Osteocyte (in vitro differentiated cells): ENCODE measurements around the gene TOMM5. TPM values are rescaled to one million over a fixed set of nuclear protein-coding genes. Genes with fewer than 3 reads are reported as not detected.

Experiments
- DNase-seq: peaks from one replicate; pipeline ENCODE4 v3.0.0; 2021; ENCODE audit warnings: mixed read lengths; ENCODE audit not compliant: unreplicated experiment; ENCODE audit errors: extremely low spot score
- H3K27ac Mint-ChIP-seq: one replicate; pipeline ENCODE4 v1.8.0; 2021; ENCODE audit warnings: mild to moderate bottlenecking, mixed read lengths; ENCODE audit not compliant: unreplicated experiment
- H3K27me3 Mint-ChIP-seq: one replicate; pipeline ENCODE4 v1.8.0; 2021; ENCODE audit warnings: mixed read lengths; ENCODE audit not compliant: unreplicated experiment
- H3K36me3 Mint-ChIP-seq: one replicate; pipeline ENCODE4 v1.8.0; 2021; ENCODE audit warnings: mixed read lengths; ENCODE audit not compliant: unreplicated experiment
- H3K4me1 Mint-ChIP-seq: one replicate; pipeline ENCODE4 v1.8.0; 2021; ENCODE audit warnings: mixed read lengths; ENCODE audit not compliant: unreplicated experiment
- H3K4me3 Mint-ChIP-seq: one replicate; pipeline ENCODE4 v1.8.0; 2021; ENCODE audit warnings: mild to moderate bottlenecking, moderate library complexity, mixed read lengths; ENCODE audit not compliant: unreplicated experiment
- H3K9me3 Mint-ChIP-seq: one replicate; pipeline ENCODE4 v1.8.0; 2021; ENCODE audit warnings: mixed read lengths; ENCODE audit not compliant: unreplicated experiment
- total RNA-seq: library from RNA; stranded (reverse); gene quantifications from 2 replicates; pipeline ENCODE4 v1.2.1, GENCODE V29; 2021
- TF ChIP-seq, protein P1 (sequence below): fragments of 200-600 bp; sonication (generic); IDR thresholded peaks from 2 replicates; pipeline ENCODE4 v1.5.0; 2021; ENCODE audit warnings: antibody characterized with exemption, mild to moderate bottlenecking, moderate library complexity

TOMM5 gene
- total RNA-seq, 1 donor from 2014 or later = 85.9 TPM

DNA sequence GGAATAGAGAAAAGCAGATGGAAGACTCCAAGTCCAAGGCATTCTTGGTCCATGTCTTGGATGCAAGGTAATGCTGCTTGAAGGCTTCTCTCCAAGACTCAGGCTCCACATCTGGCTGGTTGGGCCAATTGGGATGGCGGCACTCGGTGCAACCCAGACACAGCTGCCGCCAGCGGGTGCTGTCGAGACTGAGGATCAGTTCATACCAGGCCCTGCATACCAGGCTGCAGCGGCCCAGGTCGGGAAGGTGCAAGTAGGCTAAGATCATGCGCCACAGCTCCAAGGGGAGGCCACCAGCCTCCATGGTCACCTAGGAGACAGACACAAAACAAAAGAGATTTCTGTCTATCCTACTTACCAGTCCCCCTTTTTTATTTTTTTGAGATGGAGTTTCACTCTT, 50.9 kb downstream of the TOMM5 start:
- H3K4me1 Mint-ChIP-seq = no peaks in the 10 kb centered on the region
- no peak for DNase-seq
- no peaks in the 10 kb centered on the region for H3K27me3 Mint-ChIP-seq
- H3K36me3 Mint-ChIP-seq = peaks cover 32% of the 10 kb centered on the region
- H3K4me3 Mint-ChIP-seq = no peak overlapping the region
- no peak overlapping the region for H3K27ac Mint-ChIP-seq
- H3K9me3 Mint-ChIP-seq = no peaks in the 10 kb centered on the region
- TF ChIP-seq, protein P1, sequence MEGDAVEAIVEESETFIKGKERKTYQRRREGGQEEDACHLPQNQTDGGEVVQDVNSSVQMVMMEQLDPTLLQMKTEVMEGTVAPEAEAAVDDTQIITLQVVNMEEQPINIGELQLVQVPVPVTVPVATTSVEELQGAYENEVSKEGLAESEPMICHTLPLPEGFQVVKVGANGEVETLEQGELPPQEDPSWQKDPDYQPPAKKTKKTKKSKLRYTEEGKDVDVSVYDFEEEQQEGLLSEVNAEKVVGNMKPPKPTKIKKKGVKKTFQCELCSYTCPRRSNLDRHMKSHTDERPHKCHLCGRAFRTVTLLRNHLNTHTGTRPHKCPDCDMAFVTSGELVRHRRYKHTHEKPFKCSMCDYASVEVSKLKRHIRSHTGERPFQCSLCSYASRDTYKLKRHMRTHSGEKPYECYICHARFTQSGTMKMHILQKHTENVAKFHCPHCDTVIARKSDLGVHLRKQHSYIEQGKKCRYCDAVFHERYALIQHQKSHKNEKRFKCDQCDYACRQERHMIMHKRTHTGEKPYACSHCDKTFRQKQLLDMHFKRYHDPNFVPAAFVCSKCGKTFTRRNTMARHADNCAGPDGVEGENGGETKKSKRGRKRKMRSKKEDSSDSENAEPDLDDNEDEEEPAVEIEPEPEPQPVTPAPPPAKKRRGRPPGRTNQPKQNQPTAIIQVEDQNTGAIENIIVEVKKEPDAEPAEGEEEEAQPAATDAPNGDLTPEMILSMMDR = no peak

DNA sequence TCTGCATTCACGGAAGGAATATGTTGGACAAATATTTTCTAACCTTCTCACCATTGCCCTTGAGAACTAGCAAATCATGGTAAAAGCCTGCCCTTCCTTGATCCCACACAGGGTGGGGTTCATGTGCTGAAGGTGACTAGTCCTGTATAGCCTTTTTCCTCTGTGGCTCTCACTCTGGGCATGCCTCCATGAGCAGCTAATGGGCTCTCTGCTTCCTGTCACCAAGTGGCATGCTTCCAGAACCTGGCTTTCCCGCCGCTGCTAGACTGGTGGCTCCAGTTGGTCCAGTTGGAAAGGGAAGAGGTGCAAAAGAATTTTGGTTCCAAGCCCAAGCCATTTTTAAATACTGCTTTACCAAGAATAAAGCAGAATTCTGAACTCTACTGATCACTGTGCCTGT, 51.8 kb downstream of the TOMM5 start:
- Mint-ChIP-seq H3K4me1 (no peaks in the 10 kb centered on the region), H3K27ac (no peak overlapping the region), H3K27me3 (no peaks in the 10 kb centered on the region), H3K36me3 (peaks cover 34% of the 10 kb centered on the region), H3K9me3 (no peaks in the 10 kb centered on the region), H3K4me3 (no peak overlapping the region)
- DNase-seq = no peak
- TF ChIP-seq, protein P1 = no peak

DNA sequence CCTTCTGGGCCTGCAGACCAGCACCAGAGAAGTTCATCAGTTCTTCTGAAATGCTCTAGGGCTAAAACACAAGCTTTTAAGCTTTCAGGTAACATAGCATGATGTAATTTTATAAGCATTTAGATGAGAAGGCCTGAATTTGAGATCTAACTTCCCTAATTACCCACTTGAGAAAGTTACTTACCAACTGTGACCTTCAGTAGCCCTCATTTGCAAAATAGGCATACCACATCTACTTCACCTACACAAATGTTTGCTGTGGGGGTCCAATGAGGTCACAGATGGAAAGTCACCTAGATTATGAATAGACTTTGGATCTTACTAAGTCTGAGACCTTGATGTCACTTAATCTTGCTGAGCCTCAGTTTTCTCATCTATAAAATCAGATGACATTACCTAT, 52.8 kb downstream of the TOMM5 start:
- Mint-ChIP-seq H3K27ac (no peak overlapping the region), H3K36me3 (peaks cover 32% of the 10 kb centered on the region), H3K4me3 (no peak overlapping the region), H3K4me1 (no peaks in the 10 kb centered on the region), H3K27me3 (no peaks in the 10 kb centered on the region), H3K9me3 (no peaks in the 10 kb centered on the region)
- TF ChIP-seq, protein P1 = no peak
- no peak for DNase-seq

Other genes with a start within 250 kb of the TOMM5 start
- 111 TPM in 2 replicates for gene GRHPR, start 169.9 kb downstream of the TOMM5 start, total RNA-seq
- 16.3 and 17.6 TPM in 2 replicates for gene ZBTB5, start 127.1 kb downstream of the TOMM5 start, total RNA-seq
- 20.5 and 21.9 TPM in 2 replicates for gene POLR1E, start 106.6 kb downstream of the TOMM5 start, total RNA-seq
- gene FBXO10, start 16.2 kb downstream of the TOMM5 start, total RNA-seq = 20.5 and 21.0 TPM in 2 replicates
- gene FRMPD1, start 58.4 kb upstream of the TOMM5 start, total RNA-seq = not detected in 2 replicates
- gene TRMT10B, start 161.2 kb upstream of the TOMM5 start, total RNA-seq = 9.7 and 10.8 TPM in 2 replicates
- gene EXOSC3, start 192.5 kb upstream of the TOMM5 start, total RNA-seq = 26.9 and 31.6 TPM in 2 replicates
- gene DCAF10, start 208.2 kb upstream of the TOMM5 start, total RNA-seq = 27.7 TPM in 2 replicates